ENCODE measurements around the gene KLHL30. TPM values are rescaled to one million over a fixed set of nuclear protein-coding genes. Genes with fewer than 3 reads are reported as not detected.

KLHL30 gene
- total RNA-seq, 4 donors from 2014 or later, result 0.65 to 1.9 (median 0.78) TPM

- no peak for TF ChIP-seq CTCF (IDR thresholded peaks at IDR 0.05; ENCODE audit: low read depth)
These were observed 19.6 kb downstream of the KLHL30 start for GRCh38 chr2:238158018-238158508.

- no peak for TF ChIP-seq CTCF (IDR thresholded peaks at IDR 0.05; ENCODE audit: low read depth)
These were observed 20.1 kb downstream of the KLHL30 start, which contains the start of gene ERFE for GRCh38 chr2:238158509-238159070. TSS of gene ERFE (plus strand) at chr2:238158970. CDS start at chr2:238159008, 38 bp downstream.

- TF ChIP-seq CTCF (IDR thresholded peaks at IDR 0.05; ENCODE audit: low read depth), result no peak
These were observed 20.6 kb downstream of the KLHL30 start for GRCh38 chr2:238159071-238159539.

GRCh38 chr2:238159661-238160205 is 21.3 kb downstream of the KLHL30 start:
- TF ChIP-seq CTCF (IDR thresholded peaks at IDR 0.05; ENCODE audit: low read depth), result no peak

GRCh38 chr2:238160206-238161129 is 22.0 kb downstream of the KLHL30 start:
- no peak for TF ChIP-seq CTCF (IDR thresholded peaks at IDR 0.05; ENCODE audit: low read depth)

GRCh38 chr2:238161291-238162051 is 23.0 kb downstream of the KLHL30 start:
- TF ChIP-seq CTCF (IDR thresholded peaks at IDR 0.05; ENCODE audit: low read depth), result no peak
